H1 (cell line): ENCODE results near the gene RHBDD1. TPM values are rescaled to one million over a fixed set of nuclear protein-coding genes. Genes with fewer than 3 reads are reported as not detected.
A peak's percentile ranks its signal among the peaks of the same experiment; 100 is the strongest.

Experiments
- CTCF ChIA-PET: fragments of 300-600 bp; sonication (Branson Sonifier 250); formaldehyde crosslinking; loops from one replicate; lab custom pipeline; 2021; ENCODE audit not compliant: partially characterized antibody; lab: Charles Lee
- POLR2A ChIA-PET: fragments of 300-600 bp; sonication (Branson Sonifier 250); formaldehyde crosslinking; loops from one replicate; lab custom pipeline; 2021; ENCODE audit warnings: inconsistent platforms; ENCODE audit not compliant: partially characterized antibody; lab: Charles Lee
- DNase-seq, 2 experiments: peaks; one replicate each; pipeline versions ENCODE4 v3.0.0 to v3.0.0-alpha.2; 2010 to 2022; ENCODE audit warnings: low spot score in 2 of 2, low read depth in 1 of 2, mixed read lengths in 1 of 2
- FAIRE-seq: peaks from 2 replicates; lab custom pipeline; 2011; peaks lifted over from hg19 to GRCh38; lab: Jason Lieb, UNC
- H2AFZ ChIP-seq: 2 replicates; pipeline ENCODE4 v1.8.1; 2012; ENCODE audit warnings: low read length, inconsistent platforms
- H2AK5ac ChIP-seq: 2 replicates; pipeline ENCODE4 v1.6.1; 2013; ENCODE audit warnings: low read depth, low read length
- H2BK120ac ChIP-seq: replicated peaks from 2 replicates; pipeline ENCODE3; 2013; ENCODE audit warnings: low read depth, low read length, inconsistent platforms
- H2BK12ac ChIP-seq: 2 replicates; pipeline ENCODE4 v1.6.1; 2013; ENCODE audit warnings: low read depth, low read length
- H2BK15ac ChIP-seq: 2 replicates; pipeline ENCODE4 v1.6.1; 2013; ENCODE audit warnings: low read length
- H2BK20ac ChIP-seq: 2 replicates; pipeline ENCODE4 v1.6.1; 2013; ENCODE audit warnings: low read length
- H2BK5ac ChIP-seq: 2 replicates; pipeline ENCODE4 v1.6.1; 2013; ENCODE audit warnings: low read depth, low read length
- H3K14ac ChIP-seq: 2 replicates; pipeline ENCODE4 v1.6.1; 2013; ENCODE audit warnings: inconsistent platforms; ENCODE audit not compliant: insufficient read length
- H3K18ac ChIP-seq: 2 replicates; pipeline ENCODE4 v1.6.1; 2013; ENCODE audit warnings: low read length; ENCODE audit errors: extremely low read depth
- H3K23ac ChIP-seq: 2 replicates; pipeline ENCODE4 v1.6.1; 2013; ENCODE audit warnings: inconsistent platforms; ENCODE audit not compliant: insufficient read length
- H3K23me2 ChIP-seq: 2 replicates; pipeline ENCODE4 v1.6.1; 2013; ENCODE audit warnings: low read depth, low read length
- H3K27ac ChIP-seq: 2 replicates; pipeline ENCODE4 v1.6.1; 2011; ENCODE audit warnings: low read depth, low read length, inconsistent platforms
- H3K27me3 ChIP-seq, 4 experiments: replicated peaks in 1 of 4; 1 replicate in 1 of 4; 2 replicates in 3 of 4; pipeline versions ENCODE4 v1.6.1 to v1.8.1; 2011 to 2013; ENCODE audit warnings: low read length in 3 of 4, mild to moderate bottlenecking in 3 of 4, inconsistent platforms in 2 of 4, mixed read lengths in 2 of 4, moderate library complexity in 1 of 4; ENCODE audit not compliant: control insufficient read depth in 3 of 4, insufficient read depth in 3 of 4; ENCODE audit errors: extremely low read depth in 1 of 4
- H3K36me3 ChIP-seq, 4 experiments: 2 replicates each; pipeline versions ENCODE4 v1.6.1 to v1.8.1; 2011 to 2013; ENCODE audit warnings: mild to moderate bottlenecking in 4 of 4, low read length in 3 of 4, moderate library complexity in 2 of 4, control low read depth in 1 of 4, inconsistent platforms in 1 of 4; ENCODE audit not compliant: insufficient read depth in 4 of 4, control insufficient read depth in 2 of 4
- H3K4ac ChIP-seq: replicated peaks from 2 replicates; pipeline ENCODE3; 2013; ENCODE audit warnings: low read length, low read depth, mixed read lengths, inconsistent platforms; ENCODE audit not compliant: insufficient read length
- H3K4me1 ChIP-seq, 4 experiments: replicated peaks in 1 of 4; 1 replicate in 1 of 4; 2 replicates in 3 of 4; pipeline versions ENCODE4 v1.6.1 to v1.8.1; 2011 to 2013; ENCODE audit warnings: low read length in 3 of 4, inconsistent platforms in 2 of 4, mixed read lengths in 1 of 4; ENCODE audit not compliant: insufficient read depth in 4 of 4, control insufficient read depth in 3 of 4
- H3K4me2 ChIP-seq, 2 experiments: 2 replicates each; pipeline versions ENCODE4 v1.6.1 to v1.8.1; 2011 to 2013; ENCODE audit warnings: low read depth in 2 of 2, low read length in 2 of 2, control low read depth in 1 of 2, inconsistent platforms in 1 of 2, mild to moderate bottlenecking in 1 of 2; ENCODE audit not compliant: insufficient read depth in 1 of 2
- H3K4me3 ChIP-seq, 4 experiments: fragments of 200-600, 300-600 bp in 1 of 4; sonication (generic), shearing (Covaris generic), sonication (Bioruptor Twin) in 1 of 4; 2 replicates each; pipeline versions ENCODE4 v1.5.1 to v1.8.1; 2011 to 2016; ENCODE audit warnings: low read length in 4 of 4, low read depth in 3 of 4, control low read depth in 2 of 4, inconsistent platforms in 2 of 4, mild to moderate bottlenecking in 2 of 4, mixed read lengths in 1 of 4, moderate library complexity in 1 of 4; ENCODE audit not compliant: insufficient read depth in 2 of 4; ENCODE audit errors: extremely low read depth in 1 of 4
- H3K56ac ChIP-seq: replicated peaks from 2 replicates; pipeline ENCODE3; 2013; ENCODE audit warnings: low read depth, mild to moderate bottlenecking, mixed read lengths, low read length, inconsistent platforms; ENCODE audit not compliant: insufficient read length
- H3K79me1 ChIP-seq: 2 replicates; pipeline ENCODE4 v1.6.1; 2013; ENCODE audit warnings: low read depth, low read length, control low read depth
- H3K79me2 ChIP-seq, 2 experiments: 2 replicates each; pipeline versions ENCODE4 v1.6.1 to v1.8.1; 2012 to 2013; ENCODE audit warnings: low read length in 2 of 2, mild to moderate bottlenecking in 2 of 2, inconsistent platforms in 1 of 2; ENCODE audit not compliant: insufficient read depth in 2 of 2, control insufficient read depth in 1 of 2
- H3K9ac ChIP-seq, 4 experiments: replicated peaks in 1 of 4; 1 replicate in 1 of 4; 2 replicates in 3 of 4; pipeline versions ENCODE4 v1.6.1 to v1.8.1; 2011 to 2013; ENCODE audit warnings: low read depth in 3 of 4, low read length in 3 of 4, control low read depth in 2 of 4, mild to moderate bottlenecking in 2 of 4, moderate library complexity in 2 of 4, inconsistent platforms in 1 of 4; ENCODE audit errors: extremely low read depth in 1 of 4
- H3K9me3 ChIP-seq, 2 experiments: 2 replicates each; pipeline versions ENCODE4 v1.6.1 to v1.8.1; 2012 to 2013; ENCODE audit warnings: mild to moderate bottlenecking in 2 of 2, moderate library complexity in 2 of 2, control low read depth in 1 of 2, inconsistent platforms in 1 of 2, low read depth in 1 of 2, low read length in 1 of 2, mixed read lengths in 1 of 2; ENCODE audit not compliant: insufficient read depth in 2 of 2
- H4K20me1 ChIP-seq, 2 experiments: replicated peaks in 1 of 2; 2 replicates each; pipeline versions ENCODE3 to v1.8.1; 2011 to 2013; ENCODE audit warnings: inconsistent platforms in 2 of 2, low read length in 2 of 2, mild to moderate bottlenecking in 1 of 2; ENCODE audit not compliant: insufficient read depth in 2 of 2, control insufficient read depth in 1 of 2
- H4K5ac ChIP-seq: 2 replicates; pipeline ENCODE4 v1.6.1; 2013; ENCODE audit warnings: low read length, low read depth, mixed read lengths, inconsistent platforms; ENCODE audit not compliant: insufficient read length
- H4K8ac ChIP-seq: 2 replicates; pipeline ENCODE4 v1.8.0; 2013; ENCODE audit warnings: mild to moderate bottlenecking, moderate library complexity, low read length, inconsistent platforms; ENCODE audit not compliant: insufficient read depth; ENCODE audit errors: extremely low read depth
- H4K91ac ChIP-seq: replicated peaks from 2 replicates; pipeline ENCODE3; 2013; ENCODE audit warnings: low read length, mixed read lengths, inconsistent platforms; ENCODE audit not compliant: insufficient read length
- CREB1 ChIP-seq: IDR thresholded peaks from 2 replicates; pipeline ENCODE4 v1.6.1; 2012; ENCODE audit warnings: inconsistent platforms
- RAD21 ChIP-seq, 2 experiments: IDR thresholded peaks in 1 of 2; conservative IDR thresholded peaks in 1 of 2; 2 replicates each; pipeline ENCODE4 v1.6.1; 2011; ENCODE audit warnings: low read depth in 2 of 2, low read length in 2 of 2, improper control_type of control experiment in 1 of 2, inconsistent platforms in 1 of 2, mild to moderate bottlenecking in 1 of 2, moderate library complexity in 1 of 2
- SP4 ChIP-seq: IDR thresholded peaks from 2 replicates; pipeline ENCODE4 v1.6.1; 2012; ENCODE audit warnings: low read length, inconsistent platforms
- WGBS, 2 experiments: shearing (Covaris generic) in 1 of 2; methylation state at CpG; one replicate each; pipeline versions ENCODE4 v1.1.6 to v1.1.7; 2013 to 2015; ENCODE audit warnings: low lambda C conversion rate in 2 of 2, mixed read lengths in 2 of 2, inconsistent platforms in 1 of 2, low coverage in 1 of 2, missing lambda C conversion rate in 1 of 2; ENCODE audit not compliant: insufficient replicate concordance in 2 of 2, insufficient coverage in 1 of 2, insufficient read length in 1 of 2; ENCODE audit errors: extremely low coverage in 1 of 2, missing lambda C conversion rate in 1 of 2; 5-methylcytosine and 5-hydroxymethylcytosine counted together
- polyA plus RNA-seq, 7 experiments: library from polyadenylated mRNA; depleted of rRNA in 3 of 7; stranded (reverse) in 5 of 7; unstranded in 2 of 7; fragments of >200 nt in 5 of 7; fragments of 200-250 nt in 2 of 7; gene quantifications; 1 replicate in 5 of 7; 2 replicates in 1 of 7; 4 replicates in 1 of 7; pipeline versions ENCODE4 v1.2.1 to v1.2.3, GENCODE V29; 2011 to 2013; ENCODE audit warnings: missing spikeins in 2 of 7, mixed read lengths in 2 of 7
- total RNA-seq: library from RNA; stranded (reverse); fragmentation: NEBNext Ultra II Directional; extraction: Animal tissue kit (Norgen Biotek cat#: 25700); gene quantifications from 2 replicates; pipeline ENCODE4 v1.2.1, GENCODE V29; 2021
- TF ChIP-seq, protein P1 (sequence below), 3 experiments: IDR thresholded peaks; 1 replicate in 2 of 3; 2 replicates in 1 of 3; pipeline versions ENCODE4 v1.5.1 to v1.6.1; 2011; ENCODE audit warnings: low read length in 3 of 3, mild to moderate bottlenecking in 3 of 3, inconsistent platforms in 2 of 3, low read depth in 1 of 3, moderate library complexity in 1 of 3; ENCODE audit not compliant: insufficient read depth in 1 of 3; ENCODE audit errors: control extremely low read depth in 1 of 3
- TF ChIP-seq, protein P2 (sequence below): IDR thresholded peaks from 2 replicates; pipeline ENCODE4 v1.6.1; 2012; ENCODE audit warnings: inconsistent platforms

The RHBDD1 gene
- total and polyA plus RNA-seq, 2 of the 8 experiments (the other 6 are each of a cell fraction or from before 2014, with no cell fraction given), result 10.5 to 23.1 TPM

GRCh38 chr2:227033471-227034148 is 197.8 kb downstream of the RHBDD1 start:
- peaks cover 2% of the 10 kb centered on the region; the same call in 1 of the 2 replicates for H3K23me2 ChIP-seq
- no peak overlapping the region for H3K4me3 ChIP-seq
- H2BK5ac ChIP-seq, result no peak overlapping the region
- no peak overlapping the region for H3K4me2 ChIP-seq
- no peaks in the 10 kb centered on the region for H3K79me1 ChIP-seq
- H3K4me1 ChIP-seq, result no peaks in the 10 kb centered on the region
- no peak overlapping the region for H2BK120ac ChIP-seq
- H2BK15ac ChIP-seq, result no peak overlapping the region
- H3K4ac ChIP-seq, result no peak overlapping the region
- 59% methylated on average over 16 of the region's 16 CpGs; no CpG with 5 or more reads in 1 of the 2 experiments for WGBS, 2 experiments
- FAIRE-seq (peak; percentile 82), DNase-seq (peak; percentile 66 to 86)
- no peak overlapping the region for H4K8ac ChIP-seq
- H3K14ac ChIP-seq, result no peak overlapping the region
- no peak overlapping the region for H4K5ac ChIP-seq
- no peak overlapping the region for H2AK5ac ChIP-seq
- H2AFZ ChIP-seq, result peak overlapping the region; percentile 92
- TF ChIP-seq, protein P1, sequence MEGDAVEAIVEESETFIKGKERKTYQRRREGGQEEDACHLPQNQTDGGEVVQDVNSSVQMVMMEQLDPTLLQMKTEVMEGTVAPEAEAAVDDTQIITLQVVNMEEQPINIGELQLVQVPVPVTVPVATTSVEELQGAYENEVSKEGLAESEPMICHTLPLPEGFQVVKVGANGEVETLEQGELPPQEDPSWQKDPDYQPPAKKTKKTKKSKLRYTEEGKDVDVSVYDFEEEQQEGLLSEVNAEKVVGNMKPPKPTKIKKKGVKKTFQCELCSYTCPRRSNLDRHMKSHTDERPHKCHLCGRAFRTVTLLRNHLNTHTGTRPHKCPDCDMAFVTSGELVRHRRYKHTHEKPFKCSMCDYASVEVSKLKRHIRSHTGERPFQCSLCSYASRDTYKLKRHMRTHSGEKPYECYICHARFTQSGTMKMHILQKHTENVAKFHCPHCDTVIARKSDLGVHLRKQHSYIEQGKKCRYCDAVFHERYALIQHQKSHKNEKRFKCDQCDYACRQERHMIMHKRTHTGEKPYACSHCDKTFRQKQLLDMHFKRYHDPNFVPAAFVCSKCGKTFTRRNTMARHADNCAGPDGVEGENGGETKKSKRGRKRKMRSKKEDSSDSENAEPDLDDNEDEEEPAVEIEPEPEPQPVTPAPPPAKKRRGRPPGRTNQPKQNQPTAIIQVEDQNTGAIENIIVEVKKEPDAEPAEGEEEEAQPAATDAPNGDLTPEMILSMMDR (IDR thresholded peaks at IDR 0.05; ENCODE audit: control extremely low read depth in 1 of 3, insufficient read depth in 1 of 3, low read depth in 1 of 3, low read length in 3 of 3), result peak; percentile 85 to 98 (median 97)
- TF ChIP-seq CREB1, result peak; percentile 58
- no peak for TF ChIP-seq SP4
- peak; percentile 73 to 81 for TF ChIP-seq RAD21 (IDR thresholded peaks at IDR 0.05 in 1 of 2, conservative IDR thresholded peaks at IDR 0.05 in 1 of 2; ENCODE audit: low read depth in 2 of 2, low read length in 2 of 2)
- TF ChIP-seq, protein P2, sequence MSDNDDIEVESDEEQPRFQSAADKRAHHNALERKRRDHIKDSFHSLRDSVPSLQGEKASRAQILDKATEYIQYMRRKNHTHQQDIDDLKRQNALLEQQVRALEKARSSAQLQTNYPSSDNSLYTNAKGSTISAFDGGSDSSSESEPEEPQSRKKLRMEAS, result 0 out of 2 replicates have a peak, but pooled peaks have one; percentile 22
- H3K23ac ChIP-seq, result no peak overlapping the region
- H2BK12ac ChIP-seq, result no peak overlapping the region
- H2BK20ac ChIP-seq, result no peak overlapping the region
- ChIA-PET POLR2A (interaction anchor here (1.1 to 1.3 kb wide), 3 partner anchors 18 to 61 kb away, joined by 3 to 4 read pairs (median 3); no protein-coding TSS in a partner anchor), CTCF (interaction anchor here (0.5 to 5.8 kb wide), 46 partner anchors 8 to 1585 kb away, joined by 3 to 53 read pairs (median 4); no protein-coding TSS in a partner anchor)
- no peaks in the 10 kb centered on the region for H4K20me1 ChIP-seq
- H3K27ac ChIP-seq, result no peak overlapping the region
- H4K91ac ChIP-seq, result no peak overlapping the region
- H3K56ac ChIP-seq, result no peak overlapping the region
- H3K79me2 ChIP-seq, result no peaks in the 10 kb centered on the region
- no peaks in the 10 kb centered on the region for H3K27me3 ChIP-seq
- H3K18ac ChIP-seq, result no peak overlapping the region
- no peak overlapping the region for H3K9ac ChIP-seq
- no peaks in the 10 kb centered on the region for H3K36me3 ChIP-seq
- no peaks in the 10 kb centered on the region for H3K9me3 ChIP-seq
